GM21360 (cell line): ENCODE results near the gene IPO4.
"Not testable (repeated sequence)": the region's sequence is repeated elsewhere in the genome, so short reads cannot be mapped to it uniquely, and the experiment has no call there.

Experiments used
- ATAC-seq: cut with Tn5 transposase; IDR thresholded peaks from one replicate; pipeline ENCODE4 v1.9.1; 2021; ENCODE audit warnings: mild to moderate bottlenecking, moderate library complexity; ENCODE audit not compliant: unreplicated experiment

The IPO4 gene

GRCh38 chr14:24188251-24189058 lies at the start of gene IPO4:
IPO4 (minus strand) TSS chr14:24188816; CDS start chr14:24188787, 29 bp downstream.
- peak; percentile 84 for ATAC-seq

- ATAC-seq: no peak
Measured at GRCh38 chr14:24238123-24238522, 49.5 kb upstream of the IPO4 start.

- ATAC-seq: no peak
Measured at GRCh38 chr14:24237463-24237955, 48.9 kb upstream of the IPO4 start.

- no peak for ATAC-seq
Measured at GRCh38 chr14:24236689-24237462, 48.3 kb upstream of the IPO4 start.

- ATAC-seq: no peak
Measured at GRCh38 chr14:24235804-24236688, 47.4 kb upstream of the IPO4 start.

- no peak for ATAC-seq
Measured at GRCh38 chr14:24234095-24235005, 45.7 kb upstream of the IPO4 start.

GRCh38 chr14:24233538-24233866 lies 44.9 kb upstream of the IPO4 start:
- no peak for ATAC-seq

- peak; percentile 34 for ATAC-seq
Measured at GRCh38 chr14:24232645-24233537, 44.3 kb upstream of the IPO4 start, which contains the start of gene GMPR2. GMPR2 (plus strand) TSS chr14:24232929; CDS start chr14:24233254, 325 bp downstream.

- peak; percentile 65 for ATAC-seq
Measured at GRCh38 chr14:24232121-24232644, 43.6 kb upstream of the IPO4 start, which contains the start of gene NEDD8. NEDD8 (minus strand) TSS chr14:24232367; CDS start chr14:24232267, 100 bp downstream.

- ATAC-seq: peak; percentile 25
Measured at GRCh38 chr14:24231263-24232120, 42.9 kb upstream of the IPO4 start.

GRCh38 chr14:24228902-24229301 lies 40.3 kb upstream of the IPO4 start:
- ATAC-seq: no peak

- no peak for ATAC-seq
Measured at GRCh38 chr14:24226473-24226872, 37.9 kb upstream of the IPO4 start.

GRCh38 chr14:24224618-24225071 lies 36.0 kb upstream of the IPO4 start:
- no peak for ATAC-seq

GRCh38 chr14:24222987-24223386 lies 34.4 kb upstream of the IPO4 start:
- not testable (repeated sequence) for ATAC-seq

GRCh38 chr14:24219521-24219920 lies 30.9 kb upstream of the IPO4 start:
- ATAC-seq: no peak

- ATAC-seq: no peak
Measured at GRCh38 chr14:24219080-24219479, 30.5 kb upstream of the IPO4 start.

- ATAC-seq: not testable (repeated sequence)
Measured at GRCh38 chr14:24216876-24217275, 28.3 kb upstream of the IPO4 start.
